HG03575 (cell line): ENCODE measurements around the gene PPM1E.
"Not testable (repeated sequence)": the region's sequence is repeated elsewhere in the genome, so short reads cannot be mapped to it uniquely, and the experiment has no call there.

ENCODE experiments used
- ATAC-seq: cut with Tn5 transposase; IDR thresholded peaks from one replicate; pipeline ENCODE4 v1.9.1; 2021; ENCODE audit not compliant: unreplicated experiment, insufficient number of reproducible peaks, low FRiP score; ENCODE audit errors: extremely low read depth

Gene PPM1E

GRCh38 chr17:58823051-58823525 is 67.4 kb downstream of the PPM1E start:
- ATAC-seq: no peak

- ATAC-seq: no peak
Measured at GRCh38 chr17:58829172-58829637, 73.6 kb downstream of the PPM1E start.

GRCh38 chr17:58831780-58832179 is 76.1 kb downstream of the PPM1E start:
- ATAC-seq: no peak

- no peak for ATAC-seq
Measured at GRCh38 chr17:58832514-58832913, 76.9 kb downstream of the PPM1E start.

- ATAC-seq: no peak
Measured at GRCh38 chr17:58837699-58838098, 82.0 kb downstream of the PPM1E start.

- ATAC-seq: no peak
Measured at GRCh38 chr17:58840820-58841612, 85.4 kb downstream of the PPM1E start.

GRCh38 chr17:58846413-58846812 is 90.8 kb downstream of the PPM1E start:
- not testable (repeated sequence) for ATAC-seq

GRCh38 chr17:58850106-58850505 is 94.5 kb downstream of the PPM1E start:
- not testable (repeated sequence) for ATAC-seq

GRCh38 chr17:58865301-58865700 is 109.6 kb downstream of the PPM1E start:
- ATAC-seq: no peak

GRCh38 chr17:58870747-58871146 is 115.1 kb downstream of the PPM1E start:
- no peak for ATAC-seq

GRCh38 chr17:58873926-58874325 is 118.3 kb downstream of the PPM1E start:
- no peak for ATAC-seq

- no peak for ATAC-seq
Measured at GRCh38 chr17:58875261-58875660, 119.6 kb downstream of the PPM1E start.

GRCh38 chr17:58884161-58884560 is 128.5 kb downstream of the PPM1E start:
- no peak for ATAC-seq

GRCh38 chr17:58886514-58886913 is 130.9 kb downstream of the PPM1E start:
- ATAC-seq: no peak

- no peak for ATAC-seq
Measured at GRCh38 chr17:58889928-58890327, 134.3 kb downstream of the PPM1E start.

GRCh38 chr17:58899191-58899590 is 143.5 kb downstream of the PPM1E start:
- no peak for ATAC-seq

GRCh38 chr17:58902322-58902721 is 146.7 kb downstream of the PPM1E start:
- ATAC-seq: no peak

GRCh38 chr17:58911741-58912343 is 156.2 kb downstream of the PPM1E start:
- ATAC-seq: no peak

GRCh38 chr17:58913552-58913951 is 157.9 kb downstream of the PPM1E start:
- no peak for ATAC-seq

- ATAC-seq: no peak
Measured at GRCh38 chr17:58913971-58914769, 158.5 kb downstream of the PPM1E start.
